HG03280 (cell line): ENCODE data around the gene LIN7C.
"Not testable (repeated sequence)": the region's sequence is repeated elsewhere in the genome, so short reads cannot be mapped to it uniquely, and the experiment has no call there.

Experiments
- ATAC-seq: cut with Tn5 transposase; IDR thresholded peaks from one replicate; pipeline ENCODE4 v1.9.1; 2021; ENCODE audit warnings: mild to moderate bottlenecking, moderate library complexity; ENCODE audit not compliant: unreplicated experiment

LIN7C gene, protein sequence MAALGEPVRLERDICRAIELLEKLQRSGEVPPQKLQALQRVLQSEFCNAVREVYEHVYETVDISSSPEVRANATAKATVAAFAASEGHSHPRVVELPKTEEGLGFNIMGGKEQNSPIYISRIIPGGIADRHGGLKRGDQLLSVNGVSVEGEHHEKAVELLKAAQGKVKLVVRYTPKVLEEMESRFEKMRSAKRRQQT

DNA sequence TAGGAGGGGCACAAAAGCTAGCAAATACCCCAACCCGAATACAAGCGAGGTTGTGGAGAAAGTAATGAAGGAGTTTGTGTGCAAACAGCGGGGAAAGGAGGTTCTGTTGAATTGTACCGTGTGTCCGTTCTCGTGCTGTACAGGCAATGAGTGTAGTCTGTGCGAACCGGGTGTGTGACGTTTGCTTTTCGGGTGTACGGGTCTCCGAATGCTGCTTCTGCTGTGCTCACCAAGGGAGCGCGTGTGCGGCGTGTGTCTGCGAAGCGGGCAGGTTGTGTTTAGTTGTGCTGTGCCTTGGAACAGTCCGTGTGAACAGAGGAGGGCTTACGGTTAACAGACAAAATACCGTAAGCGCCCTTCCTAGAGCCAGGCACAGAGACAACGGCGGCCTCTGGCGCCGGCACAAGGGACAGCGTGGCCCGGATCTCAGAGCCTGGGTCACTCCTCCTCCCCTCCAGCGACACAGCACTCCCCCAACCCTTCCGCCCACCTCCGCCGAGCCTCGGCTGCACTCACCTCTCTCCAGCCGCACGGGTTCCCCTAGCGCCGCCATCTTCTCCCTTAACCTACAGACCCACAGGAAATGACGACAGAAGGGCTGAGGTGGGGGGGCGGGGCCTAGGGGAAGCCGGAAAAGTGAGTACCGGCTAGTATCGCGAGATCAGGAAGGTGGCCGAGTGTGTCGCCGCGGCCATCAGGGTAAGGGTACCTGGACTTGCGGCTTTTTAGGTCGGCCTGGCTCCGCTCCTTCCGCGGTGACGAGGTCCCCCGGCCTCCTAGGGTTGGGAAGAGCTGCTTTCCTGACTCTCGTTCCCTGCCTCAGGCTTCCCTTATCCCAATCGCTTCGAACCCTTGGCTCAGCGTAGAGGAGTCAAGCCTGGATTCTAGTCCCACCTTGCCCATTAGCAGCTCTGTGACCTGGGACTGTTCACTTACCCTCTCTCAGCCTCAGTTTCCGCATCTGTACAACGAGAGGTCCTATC, at the start of gene LIN7C:
LIN7C (minus strand) TSS at position 570 of the 983 bp plus-strand sequence; CDS start at position 553, 17 bp downstream.
- peak; percentile 95 for ATAC-seq

- ATAC-seq: no peak
Measured at GRCh38 chr11:27555264-27555663, 48.7 kb upstream of the LIN7C start.

DNA sequence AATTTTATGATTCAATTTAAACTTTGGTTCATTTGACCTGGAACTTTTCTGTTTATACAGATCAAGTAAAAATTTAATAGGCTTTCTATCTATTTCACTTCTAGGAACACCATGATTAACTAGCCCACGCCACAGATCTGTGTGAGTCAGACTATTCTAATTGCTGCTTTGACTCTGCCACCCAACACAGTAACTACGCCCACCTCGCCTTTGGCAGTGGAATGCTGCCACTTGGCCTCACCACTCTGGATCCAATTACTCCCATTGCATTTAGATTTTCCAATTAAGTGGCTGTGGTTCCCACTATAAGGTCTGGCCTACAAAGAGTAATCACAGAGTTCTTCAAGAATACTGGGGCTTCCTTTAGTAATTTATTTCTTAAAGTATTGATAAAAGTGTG, 46.6 kb upstream of the LIN7C start:
- ATAC-seq: no peak

DNA sequence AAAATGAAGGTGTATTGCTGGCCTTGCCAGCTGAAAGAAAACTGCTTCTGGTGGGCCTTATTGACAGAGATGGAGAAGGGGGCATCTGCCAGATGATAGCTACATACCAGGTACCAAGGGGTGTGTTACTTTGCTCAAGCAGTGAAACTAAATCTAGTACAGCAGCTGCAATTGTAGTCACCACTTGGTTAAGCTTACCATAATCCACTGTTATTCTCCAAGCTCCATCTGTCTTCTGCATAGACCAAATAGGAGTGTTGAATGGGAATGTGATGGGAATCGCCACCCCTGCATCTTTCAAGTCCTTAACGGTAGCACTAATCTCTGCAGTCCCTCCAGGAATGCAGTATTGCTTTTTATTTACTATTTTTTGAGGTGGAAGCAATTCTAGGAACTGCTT, 45.8 kb upstream of the LIN7C start:
- no peak for ATAC-seq

DNA sequence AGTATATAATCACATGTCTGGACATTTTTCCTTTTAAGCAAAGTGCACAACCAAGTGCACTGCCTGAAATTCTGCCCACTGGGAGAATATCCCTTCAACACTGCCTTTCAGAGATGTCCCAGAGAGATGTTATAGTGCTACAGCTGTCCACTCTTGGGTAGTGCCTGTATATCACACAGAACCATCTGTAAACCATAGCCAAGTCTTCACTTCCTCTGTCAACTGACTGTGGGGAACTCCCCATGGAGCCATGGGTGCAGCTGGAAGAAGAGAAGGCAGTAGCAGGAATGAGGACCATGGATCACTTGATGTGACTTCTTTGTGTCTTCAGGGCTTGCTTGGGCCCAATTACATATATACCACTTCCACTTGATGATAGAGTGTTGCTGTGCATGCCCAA, 44.6 kb upstream of the LIN7C start:
- ATAC-seq: no peak

- ATAC-seq: no peak
Measured at GRCh38 chr11:27545946-27546345, 39.4 kb upstream of the LIN7C start.

- no peak for ATAC-seq
Measured at GRCh38 chr11:27545035-27545434, 38.5 kb upstream of the LIN7C start.

GRCh38 chr11:27541790-27542189, 35.2 kb upstream of the LIN7C start:
- ATAC-seq: no peak

GRCh38 chr11:27540051-27540450, 33.5 kb upstream of the LIN7C start:
- ATAC-seq: no peak

DNA sequence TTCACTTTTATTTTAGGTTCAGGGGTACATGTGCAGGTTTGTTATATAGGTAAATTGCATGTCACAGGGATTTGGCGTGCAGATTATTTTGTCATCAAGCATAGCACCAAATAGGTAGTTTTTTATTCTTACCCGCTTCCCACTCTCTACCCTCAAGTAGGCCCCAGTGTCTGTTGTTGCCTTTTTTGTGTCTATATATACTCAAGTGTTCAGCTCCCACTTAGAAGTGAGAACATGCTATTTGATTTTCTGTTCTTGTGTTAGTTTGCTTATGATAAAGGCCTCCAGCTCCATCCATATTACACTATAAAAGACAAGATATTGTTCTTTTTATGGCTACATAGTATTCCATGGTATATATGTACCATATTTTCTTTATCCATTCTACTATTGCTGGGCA, 28.5 kb upstream of the LIN7C start:
- ATAC-seq: no peak

GRCh38 chr11:27532652-27533325, 26.2 kb upstream of the LIN7C start:
- no peak for ATAC-seq

DNA sequence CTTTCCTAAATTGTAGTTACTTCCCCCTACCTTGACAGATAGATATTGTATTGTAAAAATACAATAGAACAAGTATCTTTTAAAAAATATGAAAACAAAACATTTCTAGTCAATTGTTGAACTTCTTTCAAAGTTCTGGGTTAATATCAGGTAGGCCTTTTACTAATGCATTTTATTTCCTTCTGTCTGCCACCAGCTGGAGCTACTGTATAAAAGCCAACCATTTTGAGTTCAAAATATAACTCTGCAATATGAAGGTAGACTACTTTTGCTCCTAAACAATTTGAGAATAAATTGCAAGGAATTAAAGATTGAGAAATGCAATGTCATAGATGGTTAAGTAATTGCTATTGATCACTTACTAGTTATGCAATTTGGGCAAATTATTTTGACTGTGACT, 22.1 kb upstream of the LIN7C start:
- ATAC-seq: no peak

- no peak for ATAC-seq
Measured at GRCh38 chr11:27526535-27526934, 20.0 kb upstream of the LIN7C start.

DNA sequence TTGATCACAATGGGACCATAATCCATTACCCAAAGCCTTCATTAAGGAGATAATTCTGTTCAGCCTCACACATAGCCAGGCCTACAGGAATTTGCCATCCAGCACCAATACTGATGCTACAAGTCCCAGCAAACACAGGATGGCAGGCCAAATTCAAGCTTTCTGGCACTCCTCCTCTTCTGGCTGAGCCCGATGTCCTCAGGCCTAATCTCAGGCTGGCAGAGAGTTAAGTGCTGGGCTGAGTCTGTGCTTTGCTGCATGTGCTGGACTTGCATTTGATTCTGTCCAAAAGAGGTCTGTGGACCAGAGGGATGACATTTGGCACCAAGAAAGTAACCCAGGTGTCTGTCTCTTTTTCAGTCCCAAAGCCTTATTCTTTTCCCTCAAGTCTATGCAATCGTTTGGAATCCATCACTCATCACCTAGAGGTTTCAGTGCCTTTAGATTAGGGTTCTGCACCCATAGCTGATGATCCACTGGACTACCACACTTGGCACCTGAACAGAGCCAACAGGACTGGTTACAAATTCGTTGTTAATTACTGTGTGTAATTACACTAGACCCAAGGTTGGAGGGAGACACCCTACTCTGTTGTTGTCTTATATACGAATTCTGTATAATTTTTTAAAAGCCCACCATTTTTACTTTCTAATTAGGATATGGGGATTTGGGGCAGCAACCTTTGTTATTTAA, 19.4 kb upstream of the LIN7C start:
- ATAC-seq: no peak

DNA sequence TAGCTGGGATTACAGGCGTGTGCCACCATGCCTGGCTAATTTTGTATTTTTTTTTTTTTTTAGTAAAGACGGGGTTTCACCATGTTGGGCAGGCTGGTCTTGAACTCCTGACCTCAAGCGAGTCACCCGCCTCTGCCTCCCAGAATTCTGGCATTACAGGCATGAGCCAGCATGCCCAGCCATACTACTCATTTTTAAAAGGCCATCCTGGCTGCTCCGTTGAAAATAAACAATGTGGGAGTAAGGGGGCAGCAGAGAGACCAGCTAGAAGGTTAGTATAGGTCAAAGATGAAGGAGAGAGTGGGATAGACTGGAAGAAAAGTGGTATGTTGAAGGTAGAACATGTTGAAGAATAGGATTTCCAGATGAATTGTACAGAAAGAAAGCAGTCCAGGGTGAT, 17.6 kb upstream of the LIN7C start:
- no peak for ATAC-seq

GRCh38 chr11:27520226-27520625, 13.7 kb upstream of the LIN7C start:
- no peak for ATAC-seq

GRCh38 chr11:27518518-27518917, 11.9 kb upstream of the LIN7C start:
- ATAC-seq: no peak

GRCh38 chr11:27517490-27517889, 10.9 kb upstream of the LIN7C start:
- ATAC-seq: not testable (repeated sequence)

- no peak for ATAC-seq
Measured at GRCh38 chr11:27514558-27514957, 8.0 kb upstream of the LIN7C start.

GRCh38 chr11:27514076-27514475, 7.5 kb upstream of the LIN7C start:
- no peak for ATAC-seq

- ATAC-seq: no peak
Measured at GRCh38 chr11:27513389-27513788, 6.8 kb upstream of the LIN7C start.
